IMR-90 (cell line): ENCODE results near the gene RPN2. TPM values are rescaled to one million over a fixed set of nuclear protein-coding genes. Genes with fewer than 3 reads are reported as not detected.

Source experiments
- ATAC-seq: fragments of 200-7000 bp; cut with Tn5 transposase; 2 replicates; pipeline ENCODE4 v1.9.1; 2020; ENCODE audit warnings: low read depth, mild to moderate bottlenecking, moderate library complexity
- BruUV-seq: library from RNA; stranded (reverse); fragments of 400-500 nt; replicated peaks from 2 replicates; lab custom pipeline; 2021; lab: Mats Ljungman, UMichigan
- CTCF ChIA-PET: fragments of 300-600 bp; formaldehyde crosslinking; extraction: SDS; loops from one replicate; lab custom pipeline; 2021; ENCODE audit warnings: antibody characterized with exemption; lab: Yijun Ruan, JAX
- POLR2A ChIA-PET: fragments of 300-600 bp; sonication (Branson Sonifier 250); formaldehyde crosslinking; loops from one replicate; lab custom pipeline; 2022; ENCODE audit warnings: antibody characterized with exemption; ENCODE audit not compliant: unreplicated experiment; lab: Charles Lee
- DNase-seq: peaks from one replicate; pipeline ENCODE4 v3.0.0; 2013
- H2AFZ ChIP-seq: replicated peaks from 2 replicates; pipeline ENCODE3; 2013; ENCODE audit warnings: low read length, mild to moderate bottlenecking; ENCODE audit not compliant: poor library complexity
- H2AK5ac ChIP-seq: 2 replicates; pipeline ENCODE4 v1.6.1; 2013; ENCODE audit warnings: low read depth, low read length, inconsistent platforms
- H2AK9ac ChIP-seq: replicated peaks from 2 replicates; pipeline ENCODE3; 2013; ENCODE audit warnings: mild to moderate bottlenecking, low read depth, low read length, moderate library complexity; ENCODE audit not compliant: poor library complexity
- H2BK120ac ChIP-seq: 2 replicates; pipeline ENCODE4 v1.6.1; 2013; ENCODE audit warnings: low read depth, low read length, inconsistent platforms
- H2BK15ac ChIP-seq: 3 replicates; pipeline ENCODE4 v1.6.1; 2013; ENCODE audit warnings: low read depth, low read length, inconsistent platforms
- H2BK20ac ChIP-seq: 2 replicates; pipeline ENCODE4 v1.6.1; 2013; ENCODE audit warnings: low read depth, mild to moderate bottlenecking, inconsistent platforms, low read length, moderate library complexity
- H2BK5ac ChIP-seq: 2 replicates; pipeline ENCODE4 v1.6.1; 2013; ENCODE audit warnings: mild to moderate bottlenecking, low read depth, low read length, inconsistent platforms; ENCODE audit not compliant: poor library complexity, severe bottlenecking
- H3K14ac ChIP-seq: replicated peaks from 2 replicates; pipeline ENCODE4 v1.6.1; 2013; ENCODE audit warnings: low read depth, low read length, inconsistent platforms
- H3K18ac ChIP-seq: 2 replicates; pipeline ENCODE4 v1.6.1; 2013; ENCODE audit warnings: low read depth, low read length, control low read depth
- H3K23ac ChIP-seq: 2 replicates; pipeline ENCODE4 v1.6.1; 2013; ENCODE audit warnings: low read depth, low read length, inconsistent platforms
- H3K27ac ChIP-seq: 2 replicates; pipeline ENCODE4 v1.5.1; 2013; ENCODE audit warnings: mild to moderate bottlenecking, control low read depth, low read length; ENCODE audit not compliant: insufficient read depth
- H3K27me3 ChIP-seq: 2 replicates; pipeline ENCODE4 v1.6.1; 2013; ENCODE audit warnings: low read length; ENCODE audit not compliant: control insufficient read depth, insufficient read depth
- H3K36me3 ChIP-seq: 2 replicates; pipeline ENCODE4 v1.6.1; 2013; ENCODE audit warnings: low read length, mixed read lengths; ENCODE audit not compliant: control insufficient read depth, insufficient read depth
- H3K4ac ChIP-seq: 2 replicates; pipeline ENCODE4 v1.6.1; 2013; ENCODE audit warnings: low read depth, low read length, inconsistent platforms
- H3K4me1 ChIP-seq: 2 replicates; pipeline ENCODE4 v1.6.1; 2013; ENCODE audit warnings: low read length, mixed read lengths; ENCODE audit not compliant: control insufficient read depth, insufficient read depth
- H3K4me2 ChIP-seq: 2 replicates; pipeline ENCODE4 v1.6.1; 2013; ENCODE audit warnings: low read depth, mild to moderate bottlenecking, control low read depth, low read length, moderate library complexity
- H3K4me3 ChIP-seq: 2 replicates; pipeline ENCODE4 v1.5.1; 2013; ENCODE audit warnings: low read depth, mild to moderate bottlenecking, control low read depth, low read length, moderate library complexity; ENCODE audit not compliant: insufficient read depth
- H3K56ac ChIP-seq: 2 replicates; pipeline ENCODE4 v1.6.1; 2013; ENCODE audit warnings: low read length, inconsistent platforms; ENCODE audit not compliant: insufficient read depth; ENCODE audit errors: extremely low read depth
- H3K79me1 ChIP-seq, 2 experiments: 2 replicates each; pipeline ENCODE4 v1.6.1; 2013; ENCODE audit warnings: low read length in 2 of 2, inconsistent platforms in 1 of 2, low read depth in 1 of 2
- H3K9ac ChIP-seq: 2 replicates; pipeline ENCODE4 v1.6.1; 2013; ENCODE audit warnings: low read depth, low read length, control low read depth
- H3K9me1 ChIP-seq: 2 replicates; pipeline ENCODE4 v1.6.1; 2013; ENCODE audit warnings: low read length, inconsistent platforms; ENCODE audit not compliant: insufficient read depth
- H3K9me3 ChIP-seq: 2 replicates; pipeline ENCODE4 v1.6.1; 2013; ENCODE audit warnings: low read length; ENCODE audit not compliant: control insufficient read depth, insufficient read depth
- H4K20me1 ChIP-seq: 2 replicates; pipeline ENCODE4 v1.6.1; 2013; ENCODE audit warnings: low read length, inconsistent platforms; ENCODE audit not compliant: insufficient read depth
- H4K5ac ChIP-seq: 2 replicates; pipeline ENCODE4 v1.6.1; 2013; ENCODE audit warnings: mild to moderate bottlenecking, low read depth, low read length, control low read depth
- H4K8ac ChIP-seq, 2 experiments: 2 replicates each; pipeline ENCODE4 v1.6.1; 2013; ENCODE audit warnings: low read depth in 2 of 2, low read length in 2 of 2, control low read depth in 1 of 2, inconsistent platforms in 1 of 2
- H4K91ac ChIP-seq: 2 replicates; pipeline ENCODE4 v1.6.1; 2013; ENCODE audit warnings: low read depth, low read length, inconsistent platforms; ENCODE audit not compliant: insufficient read depth
- CTCF ChIP-seq: conservative IDR thresholded peaks from 2 replicates; pipeline ENCODE4 v1.5.1; 2012; ENCODE audit warnings: mild to moderate bottlenecking, low read depth, low read length, improper control_type of control experiment
- FOS ChIP-seq: fragments of 150-350 bp; IDR thresholded peaks from 2 replicates; pipeline ENCODE4 v1.6.1; 2016; ENCODE audit warnings: low read depth, low read length
- MXI1 ChIP-seq: IDR thresholded peaks from 2 replicates; pipeline ENCODE4 v1.6.1; 2012; ENCODE audit warnings: low read depth, mild to moderate bottlenecking, low read length, moderate library complexity, borderline replicate concordance
- NFE2L2 ChIP-seq: fragments of 150-350 bp; IDR thresholded peaks from 2 replicates; pipeline ENCODE4 v1.6.1; 2016; ENCODE audit warnings: low read depth, mild to moderate bottlenecking, low read length
- WGBS, 2 experiments: methylation state at CpG; one replicate each; pipeline versions ENCODE4 v1.1.5 to v1.1.7; 2013; ENCODE audit warnings: missing lambda C conversion rate in 2 of 2; ENCODE audit not compliant: insufficient read length in 1 of 2; ENCODE audit errors: extremely low coverage in 2 of 2; 5-methylcytosine and 5-hydroxymethylcytosine counted together
- dilution Hi-C: fragments of 300-500 bp; cut with HindIII; formaldehyde crosslinking; loops from one replicate; pipeline ENCODE4 v1.14.3; 2018; ENCODE audit warnings: low sequenced_read_pairs; ENCODE audit not compliant: unreplicated experiment
- in situ Hi-C: fragments of 300-500 bp; cut with MboI; formaldehyde crosslinking; loops from 3 replicates; pipeline ENCODE4 v1.14.3; 2019; ENCODE audit warnings: low sequenced_read_pairs, inconsistent platforms, mixed read lengths
- intact Hi-C: fragments of 100-400 bp; cut with micrococcal nuclease; formaldehyde crosslinking; loops from 2 replicates; pipeline ENCODE4 v1.10.0; 2022
- polyA plus RNA-seq, 3 experiments: library from polyadenylated mRNA; depleted of rRNA; stranded (reverse); fragments of >200 nt; gene quantifications; 2 replicates each; pipeline ENCODE4 v1.2.3, GENCODE V29; 2012; ENCODE audit warnings: low replicate concordance in 1 of 3
- total RNA-seq: library from RNA; depleted of rRNA; stranded (reverse); fragments of >200 nt; gene quantifications from 2 replicates; pipeline ENCODE4 v1.2.3, GENCODE V29; 2012

The RPN2 gene
- total and polyA plus RNA-seq, 2 of the 4 experiments (the other 2 are of a cell fraction), result 305 to 481 TPM

- intact Hi-C loops, result no loop called here
These were observed 54.6 kb downstream of the RPN2 start for GRCh38 chr20:37233548-37234253.

More at GRCh38 chr20:37233548-37234253, 54.6 kb downstream of the RPN2 start:
- no peak overlapping the region for H3K23ac ChIP-seq
- H4K8ac ChIP-seq, result no peak overlapping the region
- H4K91ac ChIP-seq, result no peak overlapping the region
- ATAC-seq (no peak), DNase-seq (no peak)
- H3K9me3 ChIP-seq, result no peaks in the 10 kb centered on the region
- 100% methylated on average over 4 of the region's 10 CpGs; no CpG with 5 or more reads in 1 of the 2 experiments for WGBS, 2 experiments
- peaks cover 0 to 8% of the 10 kb centered on the region in 2 experiments; a peak in 1 of 4 replicates for H3K79me1 ChIP-seq
- in situ Hi-C loops, result no loop called here
- H3K27ac ChIP-seq, result no peak overlapping the region
- peaks cover 4% of the 10 kb centered on the region for H3K9me1 ChIP-seq
- dilution Hi-C loops, result no loop called here
- no peak overlapping the region for H2AK9ac ChIP-seq
- no peak overlapping the region for H2AFZ ChIP-seq
- CTCF ChIA-PET, result interaction anchor here (0.6 kb wide), 1 partner anchor 735 kb away, joined by 3 read pairs; no protein-coding TSS in a partner anchor
- H3K4me2 ChIP-seq, result no peak overlapping the region
- POLR2A ChIA-PET, result no interaction called here
- no peak overlapping the region for H2BK120ac ChIP-seq
- H3K4me1 ChIP-seq, result peaks cover 3% of the 10 kb centered on the region; the same call in 1 of the 2 replicates
- BruUV-seq, result no TSS peak
- H3K36me3 ChIP-seq, result peaks cover 73% of the 10 kb centered on the region
- no peak overlapping the region for H3K56ac ChIP-seq
- no peak overlapping the region for H3K4me3 ChIP-seq
- TF ChIP-seq MXI1, result no peak
- TF ChIP-seq NFE2L2, result no peak
- TF ChIP-seq FOS, result no peak
- TF ChIP-seq CTCF, result no peak
- no peak overlapping the region for H4K5ac ChIP-seq
- H2BK15ac ChIP-seq, result no peak overlapping the region
- H3K18ac ChIP-seq, result no peak overlapping the region
- H3K14ac ChIP-seq, result no peak overlapping the region
- H3K27me3 ChIP-seq, result no peaks in the 10 kb centered on the region
- H3K4ac ChIP-seq, result no peak overlapping the region
- no peak overlapping the region for H3K9ac ChIP-seq
- no peak overlapping the region for H2BK20ac ChIP-seq
- H2AK5ac ChIP-seq, result no peak overlapping the region
- no peaks in the 10 kb centered on the region for H4K20me1 ChIP-seq
- H2BK5ac ChIP-seq, result no peak overlapping the region
